NB4 (cell line): ENCODE data around the gene KCTD1.

Experiments
- DNase-seq: peaks from one replicate; pipeline ENCODE4 v3.0.0; 2010; ENCODE audit warnings: low read depth
- H3K4me3 ChIP-seq: one replicate; pipeline ENCODE4 v1.5.1; 2011; ENCODE audit warnings: mild to moderate bottlenecking, low read depth, low read length, moderate library complexity
- CTCF ChIP-seq: IDR thresholded peaks from one replicate; pipeline ENCODE4 v1.5.1; 2012; ENCODE audit warnings: low read depth, low read length
- MAX ChIP-seq: IDR thresholded peaks from 2 replicates; pipeline ENCODE4 v1.6.1; 2011; ENCODE audit warnings: low read depth, low read length
- MYC ChIP-seq: IDR thresholded peaks from 2 replicates; pipeline ENCODE4 v1.6.1; 2011; ENCODE audit warnings: low read depth, low read length
- POLR2A ChIP-seq: IDR thresholded peaks from 2 replicates; pipeline ENCODE4 v1.6.1; 2011; ENCODE audit warnings: mild to moderate bottlenecking; ENCODE audit not compliant: insufficient read length; ENCODE audit errors: extremely low read depth

Gene KCTD1

GRCh38 chr18:26497866-26498265 is 50.5 kb downstream of the KCTD1 start:
- DNase-seq: no peak
- no peak for TF ChIP-seq MAX
- H3K4me3 ChIP-seq: no peak overlapping the region

- no peak for DNase-seq
- no peak overlapping the region for H3K4me3 ChIP-seq
- TF ChIP-seq POLR2A: no peak
Observed at GRCh38 chr18:26496528-26496927, 51.8 kb downstream of the KCTD1 start.

GRCh38 chr18:26495287-26495686 is 53.1 kb downstream of the KCTD1 start:
- DNase-seq: no peak
- TF ChIP-seq POLR2A (no peak), MYC (no peak), CTCF (no peak), MAX (no peak)

GRCh38 chr18:26493021-26493420 is 55.3 kb downstream of the KCTD1 start:
- TF ChIP-seq MYC (no peak), POLR2A (no peak), MAX (no peak), CTCF (no peak)
- no peak for DNase-seq
- no peak overlapping the region for H3K4me3 ChIP-seq

More at GRCh38 chr18:26495287-26495686, 53.1 kb downstream of the KCTD1 start:
- no peak overlapping the region for H3K4me3 ChIP-seq

GRCh38 chr18:26491194-26491816 is 57.0 kb downstream of the KCTD1 start:
- no peak overlapping the region for H3K4me3 ChIP-seq
- TF ChIP-seq MAX: no peak
- no peak for TF ChIP-seq MYC
- TF ChIP-seq POLR2A: no peak
- TF ChIP-seq CTCF: no peak
- no peak for DNase-seq

GRCh38 chr18:26489881-26490280 is 58.5 kb downstream of the KCTD1 start:
- no peak for TF ChIP-seq MAX
- no peak for TF ChIP-seq POLR2A
- TF ChIP-seq MYC: no peak
- no peak for TF ChIP-seq CTCF
- no peak overlapping the region for H3K4me3 ChIP-seq
- no peak for DNase-seq

GRCh38 chr18:26489191-26489590 is 59.2 kb downstream of the KCTD1 start:
- no peak overlapping the region for H3K4me3 ChIP-seq
- TF ChIP-seq MYC: no peak
- no peak for TF ChIP-seq CTCF
- TF ChIP-seq MAX: no peak
- TF ChIP-seq POLR2A: no peak
- DNase-seq: no peak
